Measurements from ENCODE around the gene NXN.

The NXN gene

GRCh38 chr17:979539-980405 lies at the start of gene NXN:
TSS of gene NXN (minus strand) at chr17:979776.
- H3K4me3 ChIP-seq (ENCODE audit: low read depth, low read length), result peak within 1 kb of the TSS; percentile 61
- no peak for TF ChIP-seq CTCF (IDR thresholded peaks at IDR 0.05; ENCODE audit: low read depth, low read length, missing control alignments)
- DNase-seq (ENCODE audit: low read depth), result no peak

- TF ChIP-seq CTCF (IDR thresholded peaks at IDR 0.05; ENCODE audit: low read depth, low read length, missing control alignments), result no peak
- no peak for DNase-seq (ENCODE audit: low read depth)
These were observed 47.5 kb upstream of the NXN start for GRCh38 chr17:1027044-1027443.

GRCh38 chr17:1026599-1026975 lies 47.0 kb upstream of the NXN start:
- no peak overlapping the region for H3K4me3 ChIP-seq (ENCODE audit: low read depth, low read length)
- DNase-seq (ENCODE audit: low read depth), result no peak
- TF ChIP-seq CTCF (IDR thresholded peaks at IDR 0.05; ENCODE audit: low read depth, low read length, missing control alignments), result no peak

More at GRCh38 chr17:1027044-1027443, 47.5 kb upstream of the NXN start:
- no peak overlapping the region for H3K4me3 ChIP-seq (ENCODE audit: low read depth, low read length)

GRCh38 chr17:1025733-1026598 lies 46.4 kb upstream of the NXN start:
- no peak for DNase-seq (ENCODE audit: low read depth)
- no peak overlapping the region for H3K4me3 ChIP-seq (ENCODE audit: low read depth, low read length)
- no peak for TF ChIP-seq CTCF (IDR thresholded peaks at IDR 0.05; ENCODE audit: low read depth, low read length, missing control alignments)

GRCh38 chr17:1024076-1024475 lies 44.5 kb upstream of the NXN start:
- DNase-seq (ENCODE audit: low read depth), result no peak
- no peak overlapping the region for H3K4me3 ChIP-seq (ENCODE audit: low read depth, low read length)
- TF ChIP-seq CTCF (IDR thresholded peaks at IDR 0.05; ENCODE audit: low read depth, low read length, missing control alignments), result no peak

GRCh38 chr17:1022278-1023024 lies 42.9 kb upstream of the NXN start:
- no peak overlapping the region for H3K4me3 ChIP-seq (ENCODE audit: low read depth, low read length)
- no peak for DNase-seq (ENCODE audit: low read depth)
- TF ChIP-seq CTCF (IDR thresholded peaks at IDR 0.05; ENCODE audit: low read depth, low read length, missing control alignments), result no peak

Data from GM12864 (cell line).